Fibroblast of peridontal ligament (primary cell): ENCODE measurements around the gene EP400.
"Not testable (repeated sequence)": the region's sequence is repeated elsewhere in the genome, so short reads cannot be mapped to it uniquely, and the experiment has no call there.

Experiments used
- DNase-seq: peaks from one replicate; pipeline ENCODE4 v3.0.0-alpha.2; 2010; ENCODE audit errors: extremely low read depth

The EP400 gene

GRCh38 chr12:132045751-132046150, 96.0 kb downstream of the EP400 start:
- DNase-seq = no peak

GRCh38 chr12:132046561-132046960, 96.8 kb downstream of the EP400 start:
- DNase-seq = peak; percentile 88

GRCh38 chr12:132047630-132048029, 97.9 kb downstream of the EP400 start:
- DNase-seq = not testable (repeated sequence)

- no peak for DNase-seq
Observed at GRCh38 chr12:132049442-132049841, 99.7 kb downstream of the EP400 start.

GRCh38 chr12:132049876-132050275, 100.1 kb downstream of the EP400 start:
- DNase-seq = no peak

GRCh38 chr12:132051718-132052117, 102.0 kb downstream of the EP400 start:
- DNase-seq = not testable (repeated sequence)

- no peak for DNase-seq
Observed at GRCh38 chr12:132052196-132052932, 102.6 kb downstream of the EP400 start.

- no peak for DNase-seq
Observed at GRCh38 chr12:132053338-132054330, 103.9 kb downstream of the EP400 start.

- DNase-seq = no peak
Observed at GRCh38 chr12:132054983-132055382, 105.2 kb downstream of the EP400 start.

GRCh38 chr12:132055535-132056096, 105.9 kb downstream of the EP400 start:
- no peak for DNase-seq

GRCh38 chr12:132056320-132056719, 106.6 kb downstream of the EP400 start:
- DNase-seq = no peak

- no peak for DNase-seq
Observed at GRCh38 chr12:132056951-132057350, 107.2 kb downstream of the EP400 start.

GRCh38 chr12:132057691-132058090, 107.9 kb downstream of the EP400 start:
- DNase-seq = no peak

GRCh38 chr12:132061197-132061596, 111.5 kb downstream of the EP400 start:
- DNase-seq = peak; percentile 68

- no peak for DNase-seq
Observed at GRCh38 chr12:132061641-132062430, 112.1 kb downstream of the EP400 start.

- DNase-seq = no peak
Observed at GRCh38 chr12:132062481-132062880, 112.7 kb downstream of the EP400 start.

- DNase-seq = no peak
Observed at GRCh38 chr12:132063491-132063890, 113.7 kb downstream of the EP400 start.

- DNase-seq = no peak
Observed at GRCh38 chr12:132064631-132065030, 114.9 kb downstream of the EP400 start.

- DNase-seq = no peak
Observed at GRCh38 chr12:132065203-132065602, 115.5 kb downstream of the EP400 start.

GRCh38 chr12:132065609-132066344, 116.0 kb downstream of the EP400 start:
- DNase-seq = no peak

- DNase-seq = no peak
Observed at GRCh38 chr12:132066345-132066685, 116.6 kb downstream of the EP400 start.
